Upper lobe of right lung (tissue), 1 donor: ENCODE results near the gene RBBP8NL. TPM values are rescaled to one million over a fixed set of nuclear protein-coding genes. Genes with fewer than 3 reads are reported as not detected.

Experiments
- ATAC-seq: fragments of 200-7000 bp; cut with Tn5 transposase; one replicate; pipeline ENCODE4 v1.9.1; 2020; ENCODE audit warnings: mild to moderate bottlenecking, moderate library complexity
- DNase-seq: peaks from one replicate; pipeline ENCODE4 v3.0.0-alpha.2; 2020
- H3K27ac ChIP-seq: fragments of 200-600 bp; one replicate; pipeline ENCODE4 v1.8.0; 2022
- H3K27me3 ChIP-seq: fragments of 200-600 bp; one replicate; pipeline ENCODE4 v1.8.0; 2022; ENCODE audit warnings: mild to moderate bottlenecking
- H3K36me3 ChIP-seq: fragments of 200-600 bp; one replicate; pipeline ENCODE4 v1.8.0; 2022
- H3K4me1 ChIP-seq: fragments of 200-600 bp; one replicate; pipeline ENCODE4 v1.8.0; 2022
- H3K4me3 ChIP-seq: fragments of 200-600 bp; one replicate; pipeline ENCODE4 v1.8.0; 2022; ENCODE audit warnings: mild to moderate bottlenecking
- H3K9me3 ChIP-seq: fragments of 200-600 bp; one replicate; pipeline ENCODE4 v1.8.0; 2022
- intact Hi-C: fragments of 100-400 bp; cut with DNase I; formaldehyde crosslinking; loops from one replicate; pipeline ENCODE4 v1.11.0; 2022
- total RNA-seq: library from RNA; stranded (reverse); fragmentation: NEBNext Ultra II Directional; extraction: Animal tissue kit (Norgen Biotek cat#: 25700); gene quantifications from one replicate; pipeline ENCODE4 v1.2.1, GENCODE V29; 2021
- TF ChIP-seq, protein P1 (sequence below): fragments of 200-600 bp; IDR thresholded peaks from one replicate; pipeline ENCODE4 v1.8.0; 2022; ENCODE audit warnings: antibody characterized with exemption
- donor health status: DM: no; HTN: yes; CAD: no; lungs with severe emphysema.

Gene RBBP8NL
- total RNA-seq, 1 donor from 2014 or later, result 0.64 TPM

DNA sequence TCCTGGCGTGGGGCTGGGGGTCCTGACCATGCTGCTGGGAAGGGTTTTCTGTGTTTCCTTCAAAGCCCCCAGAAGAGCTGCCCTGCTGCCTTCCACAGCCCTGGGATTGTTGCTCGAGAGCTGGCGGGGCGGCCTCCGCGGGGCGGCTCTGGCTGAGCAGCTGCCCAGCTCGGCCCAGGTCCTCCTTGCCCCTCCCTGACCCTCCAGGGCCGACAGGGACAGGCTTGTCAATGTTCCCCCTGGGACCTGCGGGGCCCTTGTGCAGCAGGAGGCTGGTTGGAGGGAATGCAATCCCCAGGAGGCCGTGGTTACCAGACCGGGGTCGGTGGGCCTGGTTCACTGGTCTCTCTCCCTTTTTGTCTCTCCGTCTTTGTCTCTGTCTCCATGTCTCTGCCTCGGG, 28.6 kb upstream of the RBBP8NL start:
- ATAC-seq (no peak), DNase-seq (no peak)
- H3K4me1 ChIP-seq, result no peaks in the 10 kb centered on the region
- peaks cover 64% of the 10 kb centered on the region for H3K27me3 ChIP-seq
- H3K27ac ChIP-seq, result no peak overlapping the region
- TF ChIP-seq, protein P1, sequence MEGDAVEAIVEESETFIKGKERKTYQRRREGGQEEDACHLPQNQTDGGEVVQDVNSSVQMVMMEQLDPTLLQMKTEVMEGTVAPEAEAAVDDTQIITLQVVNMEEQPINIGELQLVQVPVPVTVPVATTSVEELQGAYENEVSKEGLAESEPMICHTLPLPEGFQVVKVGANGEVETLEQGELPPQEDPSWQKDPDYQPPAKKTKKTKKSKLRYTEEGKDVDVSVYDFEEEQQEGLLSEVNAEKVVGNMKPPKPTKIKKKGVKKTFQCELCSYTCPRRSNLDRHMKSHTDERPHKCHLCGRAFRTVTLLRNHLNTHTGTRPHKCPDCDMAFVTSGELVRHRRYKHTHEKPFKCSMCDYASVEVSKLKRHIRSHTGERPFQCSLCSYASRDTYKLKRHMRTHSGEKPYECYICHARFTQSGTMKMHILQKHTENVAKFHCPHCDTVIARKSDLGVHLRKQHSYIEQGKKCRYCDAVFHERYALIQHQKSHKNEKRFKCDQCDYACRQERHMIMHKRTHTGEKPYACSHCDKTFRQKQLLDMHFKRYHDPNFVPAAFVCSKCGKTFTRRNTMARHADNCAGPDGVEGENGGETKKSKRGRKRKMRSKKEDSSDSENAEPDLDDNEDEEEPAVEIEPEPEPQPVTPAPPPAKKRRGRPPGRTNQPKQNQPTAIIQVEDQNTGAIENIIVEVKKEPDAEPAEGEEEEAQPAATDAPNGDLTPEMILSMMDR, result no peak
- H3K36me3 ChIP-seq, result no peaks in the 10 kb centered on the region
- H3K9me3 ChIP-seq, result no peaks in the 10 kb centered on the region
- H3K4me3 ChIP-seq, result no peak overlapping the region
- intact Hi-C loops, result no loop called here

DNA sequence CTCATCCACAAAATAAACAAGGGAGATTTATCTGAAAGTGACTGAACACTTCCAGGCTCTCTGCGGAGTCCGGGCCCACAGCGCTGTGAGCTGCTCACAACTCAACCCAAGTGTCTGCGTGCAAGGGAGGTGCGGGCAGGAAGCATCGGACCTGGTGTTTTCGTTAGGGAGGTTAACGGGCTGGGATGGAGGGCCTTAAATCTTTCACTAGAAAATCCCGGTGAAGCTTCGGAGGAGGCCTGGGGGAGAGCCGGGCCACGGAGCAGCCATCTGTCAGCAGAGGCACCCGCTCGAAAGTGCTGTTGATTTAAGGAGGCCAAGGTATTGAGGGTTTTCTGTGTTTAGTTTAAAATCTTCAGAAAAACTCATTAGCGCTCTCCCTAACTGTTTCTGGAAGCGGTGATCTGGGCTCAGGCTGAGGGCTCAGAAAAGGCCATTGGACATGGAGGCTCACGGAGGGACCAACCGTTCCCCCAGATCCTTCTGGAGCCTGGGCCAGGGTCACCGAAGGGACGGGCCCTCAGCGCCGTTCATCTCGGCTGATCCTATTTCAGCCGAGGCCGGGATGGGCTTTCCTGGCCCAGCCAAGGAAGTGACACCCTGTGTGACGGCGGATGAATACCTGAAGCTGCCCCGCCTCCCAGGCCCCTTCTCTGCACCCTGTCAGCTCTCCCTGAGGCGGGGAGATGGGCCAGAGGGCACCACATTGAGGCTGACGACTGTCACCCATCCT, 27.7 kb upstream of the RBBP8NL start:
- DNase-seq, result no peak
- Histone ChIP-seq H3K27me3 (peaks cover 63% of the 10 kb centered on the region), H3K36me3 (no peaks in the 10 kb centered on the region), H3K27ac (no peak overlapping the region), H3K4me1 (no peaks in the 10 kb centered on the region), H3K4me3 (no peak overlapping the region), H3K9me3 (no peaks in the 10 kb centered on the region)
- no peak for ATAC-seq
- intact Hi-C loops, result no loop called here
- TF ChIP-seq, protein P1, result no peak

DNA sequence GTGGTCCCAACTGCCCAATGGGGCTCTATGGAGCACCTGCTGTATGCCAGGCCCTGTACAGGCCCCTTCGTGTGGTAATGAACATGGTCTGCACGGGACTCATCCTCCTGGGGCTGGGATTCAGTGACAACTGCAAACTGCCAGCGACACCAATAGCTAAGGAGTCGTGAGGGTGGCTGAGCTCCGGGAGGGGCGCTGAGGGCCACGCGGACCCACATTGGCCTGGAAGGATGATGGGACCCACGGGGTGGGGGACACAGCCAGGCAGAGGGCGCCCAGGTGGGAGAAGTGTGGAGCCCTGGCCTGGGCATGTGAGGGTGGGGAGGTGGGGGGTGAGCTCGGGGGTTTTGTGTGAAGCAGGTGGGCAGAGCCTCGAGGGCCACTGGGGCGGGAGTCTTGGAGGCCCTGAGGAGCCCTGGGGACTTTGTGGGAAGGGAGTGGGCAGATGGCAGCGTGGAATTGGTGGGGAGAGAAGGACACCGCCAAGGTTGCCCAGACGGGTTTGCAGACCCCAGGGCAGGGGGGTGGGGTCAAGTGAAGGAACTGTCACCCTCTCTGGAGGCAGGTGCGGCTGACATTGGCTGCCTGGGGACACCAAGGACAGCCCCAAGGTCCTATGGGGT, 26.0 kb upstream of the RBBP8NL start:
- peaks cover 53% of the 10 kb centered on the region for H3K27me3 ChIP-seq
- intact Hi-C loops, result no loop called here
- H3K9me3 ChIP-seq, result no peaks in the 10 kb centered on the region
- TF ChIP-seq, protein P1, result no peak
- H3K27ac ChIP-seq, result no peak overlapping the region
- H3K4me3 ChIP-seq, result no peak overlapping the region
- no peaks in the 10 kb centered on the region for H3K36me3 ChIP-seq
- no peaks in the 10 kb centered on the region for H3K4me1 ChIP-seq
- DNase-seq, result no peak
- ATAC-seq, result no peak

DNA sequence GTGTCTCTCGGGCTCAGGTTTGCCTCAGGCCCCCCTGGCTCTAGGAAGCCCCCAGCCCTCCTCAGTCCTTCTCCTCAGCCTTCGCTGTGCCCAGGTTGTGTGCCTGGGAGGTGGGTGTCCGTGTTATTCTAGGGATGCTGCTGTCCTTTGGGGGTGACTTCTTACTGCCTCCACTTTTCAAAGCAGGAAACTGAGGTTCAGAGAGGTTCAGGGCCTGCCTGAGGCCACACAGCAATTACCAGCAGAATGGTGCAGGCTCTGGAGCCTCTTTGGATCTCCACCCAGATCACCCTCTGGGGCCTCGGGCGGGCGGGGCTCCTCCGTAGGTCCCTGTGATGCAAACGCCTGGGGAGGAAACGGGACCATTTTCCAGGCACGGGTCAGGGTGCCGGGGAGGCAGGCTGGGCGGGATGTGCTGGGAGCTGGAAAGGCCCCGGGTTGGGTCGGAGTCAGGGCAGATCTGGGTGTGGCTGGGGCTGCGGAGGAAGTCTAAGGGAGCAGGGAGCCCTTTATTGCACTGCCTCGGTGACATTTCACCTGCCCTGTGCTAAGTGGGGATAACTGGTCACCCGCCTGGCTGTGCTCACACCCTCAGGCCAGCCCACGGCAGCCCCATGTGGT, 25.2 kb upstream of the RBBP8NL start:
- intact Hi-C loops, result no loop called here
- H3K4me1 ChIP-seq, result no peaks in the 10 kb centered on the region
- H3K9me3 ChIP-seq, result no peaks in the 10 kb centered on the region
- peaks cover 46% of the 10 kb centered on the region for H3K27me3 ChIP-seq
- ATAC-seq, result no peak
- DNase-seq, result no peak
- no peak overlapping the region for H3K27ac ChIP-seq
- TF ChIP-seq, protein P1, result no peak
- H3K4me3 ChIP-seq, result no peak overlapping the region
- no peaks in the 10 kb centered on the region for H3K36me3 ChIP-seq

DNA sequence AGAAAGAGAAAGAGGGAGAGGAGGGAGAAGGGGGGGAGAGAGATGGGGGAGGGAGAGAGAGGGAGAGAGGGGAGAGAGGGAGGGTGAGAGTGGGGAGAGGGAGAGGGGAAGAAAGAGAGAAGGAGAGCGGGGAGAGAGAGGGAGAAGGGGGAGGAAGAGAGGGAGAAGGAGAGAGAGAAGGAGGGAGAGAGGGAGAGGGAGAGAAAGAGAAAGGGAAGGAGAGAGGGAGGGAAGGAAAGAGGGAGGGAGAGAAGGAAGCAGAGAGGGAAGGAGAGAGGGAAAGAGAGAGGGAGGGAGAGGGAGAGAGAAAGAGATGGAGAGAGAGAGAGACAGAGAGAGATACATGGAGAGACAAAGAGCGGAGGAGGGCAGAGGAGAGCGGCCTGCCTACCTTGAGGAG, 24.6 kb upstream of the RBBP8NL start:
- Histone ChIP-seq H3K27me3 (peaks cover 40% of the 10 kb centered on the region), H3K4me3 (no peak overlapping the region), H3K27ac (no peak overlapping the region), H3K9me3 (no peaks in the 10 kb centered on the region), H3K36me3 (no peaks in the 10 kb centered on the region), H3K4me1 (no peaks in the 10 kb centered on the region)
- ATAC-seq (no peak), DNase-seq (no peak)
- intact Hi-C loops, result no loop called here
- TF ChIP-seq, protein P1, result no peak
